Smooth muscle cell (in vitro differentiated cells): ENCODE data around the gene PLRG1. TPM values are rescaled to one million over a fixed set of nuclear protein-coding genes. Genes with fewer than 3 reads are reported as not detected.

Source experiments
- DNase-seq: peaks from one replicate; lab custom pipeline; 2025; ENCODE audit not compliant: unreplicated experiment; lab: John Stamatoyannopoulos, UW
- H2AFZ ChIP-seq: fragments of 200-600 bp; sonication (generic); 2 replicates; pipeline ENCODE4 v1.6.0; 2016; ENCODE audit warnings: antibody characterized with exemption, low read depth, mild to moderate bottlenecking
- H3F3A ChIP-seq: fragments of 200-600 bp; sonication (generic); 2 replicates; pipeline ENCODE4 v1.6.0; 2017; ENCODE audit warnings: antibody characterized with exemption, low read depth
- H3K27ac ChIP-seq: fragments of 200-600 bp; sonication (generic); 2 replicates; pipeline ENCODE4 v1.5.1; 2016; ENCODE audit warnings: low read depth, mild to moderate bottlenecking
- H3K27me3 ChIP-seq: fragments of 200-600 bp; sonication (generic); 2 replicates; pipeline ENCODE4 v1.6.1; 2016; ENCODE audit warnings: low read depth, mild to moderate bottlenecking
- H3K36me3 ChIP-seq: fragments of 200-600 bp; sonication (generic); 2 replicates; pipeline ENCODE4 v1.5.1; 2016; ENCODE audit warnings: low read depth
- H3K4me1 ChIP-seq: fragments of 200-600 bp; sonication (generic); 2 replicates; pipeline ENCODE4 v1.5.1; 2016; ENCODE audit warnings: low read depth
- H3K4me2 ChIP-seq: fragments of 200-600 bp; sonication (generic); 2 replicates; pipeline ENCODE4 v1.6.0; 2016; ENCODE audit warnings: mild to moderate bottlenecking
- H3K4me3 ChIP-seq: fragments of 200-600 bp; sonication (generic); 2 replicates; pipeline ENCODE4 v1.5.1; 2016; ENCODE audit warnings: mild to moderate bottlenecking
- H3K79me2 ChIP-seq: fragments of 200-600 bp; sonication (generic); 2 replicates; pipeline ENCODE4 v1.6.0; 2016; ENCODE audit warnings: low read depth, mild to moderate bottlenecking
- H3K9ac ChIP-seq: fragments of 200-600 bp; sonication (generic); 2 replicates; pipeline ENCODE4 v1.6.0; 2016; ENCODE audit warnings: low read depth
- H3K9me3 ChIP-seq: fragments of 200-600 bp; sonication (generic); replicated peaks from 2 replicates; pipeline ENCODE4 v1.5.1; 2016; ENCODE audit warnings: low read depth
- H4K20me1 ChIP-seq: fragments of 200-600 bp; sonication (generic); 2 replicates; pipeline ENCODE4 v1.6.0; 2016; ENCODE audit warnings: low read depth
- CTCF ChIP-seq: fragments of 200-600 bp; sonication (generic); IDR thresholded peaks from 2 replicates; pipeline ENCODE4 v1.5.1; 2017; ENCODE audit warnings: borderline replicate concordance, mild to moderate bottlenecking, antibody characterized with exemption; ENCODE audit not compliant: insufficient read depth, poor library complexity, severe bottlenecking
- WGBS: methylation state at CpG from one replicate; pipeline ENCODE4 v1.1.7; 2016; ENCODE audit warnings: low lambda C conversion rate; 5-methylcytosine and 5-hydroxymethylcytosine counted together
- polyA plus RNA-seq: library from polyadenylated mRNA; unstranded; fragments of >200 nt; fragmentation: Nextera tagmentation; extraction: Ambion mirVana; gene quantifications from 2 replicates; pipeline ENCODE4 v1.2.1, GENCODE V29; 2016
- total RNA-seq: library from RNA; depleted of rRNA; stranded (reverse); fragments of >200 nt; gene quantifications from 2 replicates; pipeline ENCODE4 v1.2.3, GENCODE V29; 2014

Gene PLRG1
- total and polyA plus RNA-seq, 2 experiments from 2014 or later: 66.2 to 88.1 TPM

DNA sequence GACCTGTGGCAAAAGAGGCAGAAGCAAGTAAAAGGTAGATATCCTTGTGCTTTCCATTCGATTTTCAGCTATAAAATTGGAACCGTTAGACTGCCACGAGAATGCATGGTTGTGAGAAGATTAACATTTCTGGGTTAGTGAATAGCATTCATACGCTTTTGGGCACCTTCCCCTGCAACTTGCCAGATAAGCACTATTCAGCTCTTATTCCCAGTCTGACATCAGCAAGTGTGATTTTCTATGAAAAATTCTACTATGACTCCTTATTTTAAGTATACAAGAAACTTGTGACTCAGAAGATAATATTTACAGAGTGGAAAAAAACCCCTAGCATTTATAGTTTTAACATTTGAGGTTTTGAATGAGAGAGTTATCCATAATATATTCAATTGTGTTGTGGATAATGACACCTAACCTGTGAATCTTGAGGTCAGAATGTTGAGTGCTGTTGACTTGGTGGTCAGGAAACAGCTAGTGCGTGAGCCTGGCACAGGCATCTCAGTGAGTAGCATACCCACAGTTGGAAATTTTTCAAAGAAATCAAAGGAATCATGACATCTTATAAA lies 16.5 kb upstream of the PLRG1 start:
- Histone ChIP-seq H3K36me3 (no peaks in the 10 kb centered on the region), H4K20me1 (no peaks in the 10 kb centered on the region), H3K79me2 (no peaks in the 10 kb centered on the region), H3K4me3 (no peak overlapping the region), H3K9ac (no peak overlapping the region), H3F3A (no peaks in the 10 kb centered on the region), H3K9me3 (no peaks in the 10 kb centered on the region), H3K27me3 (no peaks in the 10 kb centered on the region), H2AFZ (no peak overlapping the region), H3K4me2 (no peak overlapping the region), H3K27ac (no peak overlapping the region), H3K4me1 (no peaks in the 10 kb centered on the region)
- 85% methylated on average over 5 of the region's 5 CpGs for WGBS
- DNase-seq: no peak
- no peak for TF ChIP-seq CTCF

DNA sequence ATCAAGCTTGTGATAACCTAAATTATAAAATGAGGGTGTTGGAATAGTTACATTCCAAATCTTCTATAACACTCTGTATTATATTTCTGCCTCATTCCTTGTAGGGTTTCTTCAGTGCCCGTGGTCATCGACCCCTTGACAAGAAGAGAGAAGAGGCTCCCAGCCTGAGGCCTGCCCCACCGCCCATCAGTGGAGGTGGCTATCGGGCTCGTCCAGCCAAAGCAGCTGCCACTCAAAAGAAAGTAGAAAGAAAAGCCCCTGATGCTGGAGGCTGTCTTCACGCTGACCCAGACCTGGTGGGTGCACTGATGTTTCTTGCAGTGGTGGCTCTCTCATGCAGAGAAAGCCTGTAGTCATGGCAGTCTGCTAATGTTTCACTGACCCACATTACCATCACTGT lies 15.5 kb upstream of the PLRG1 start:
- H3K27ac ChIP-seq: no peak overlapping the region
- H3F3A ChIP-seq: no peaks in the 10 kb centered on the region
- no peak overlapping the region for H2AFZ ChIP-seq
- no peak for TF ChIP-seq CTCF
- no peaks in the 10 kb centered on the region for H3K79me2 ChIP-seq
- no peak overlapping the region for H3K4me2 ChIP-seq
- H3K27me3 ChIP-seq: no peaks in the 10 kb centered on the region
- no peaks in the 10 kb centered on the region for H3K4me1 ChIP-seq
- H3K4me3 ChIP-seq: peak overlapping the region; percentile 38
- H4K20me1 ChIP-seq: no peaks in the 10 kb centered on the region
- no peaks in the 10 kb centered on the region for H3K36me3 ChIP-seq
- DNase-seq: no peak
- H3K9ac ChIP-seq: no peak overlapping the region
- H3K9me3 ChIP-seq: no peaks in the 10 kb centered on the region
- 91% methylated on average over 6 of the region's 6 CpGs for WGBS

GRCh38 chr4:154564311-154564710 lies 14.1 kb upstream of the PLRG1 start:
- H3K4me3 ChIP-seq: peak overlapping the region; percentile 38
- H3K27ac ChIP-seq: no peak overlapping the region
- no peaks in the 10 kb centered on the region for H3K9me3 ChIP-seq
- H3K36me3 ChIP-seq: no peaks in the 10 kb centered on the region
- no peaks in the 10 kb centered on the region for H3K4me1 ChIP-seq
- H3F3A ChIP-seq: no peaks in the 10 kb centered on the region
- H4K20me1 ChIP-seq: no peaks in the 10 kb centered on the region
- DNase-seq: no peak
- WGBS: 93% methylated on average over 1 of the region's 1 CpG
- H3K79me2 ChIP-seq: no peaks in the 10 kb centered on the region
- H3K27me3 ChIP-seq: no peaks in the 10 kb centered on the region
- H3K4me2 ChIP-seq: no peak overlapping the region
- no peak overlapping the region for H2AFZ ChIP-seq
- no peak for TF ChIP-seq CTCF
- no peak overlapping the region for H3K9ac ChIP-seq

GRCh38 chr4:154562697-154563254 lies 12.6 kb upstream of the PLRG1 start, which contains the start of gene FGB:
Gene FGB (plus strand): TSS chr4:154563011. CDS start chr4:154563019, 8 bp downstream.
- TF ChIP-seq CTCF: no peak
- H4K20me1 ChIP-seq: no peaks in the 10 kb centered on the region
- H3F3A ChIP-seq: no peaks in the 10 kb centered on the region
- H3K4me1 ChIP-seq: no peaks in the 10 kb centered on the region
- peak within 1 kb of the TSS; percentile 38 for H3K4me3 ChIP-seq
- H3K27me3 ChIP-seq: no peaks in the 10 kb centered on the region
- no peak within 1 kb of the TSS for H2AFZ ChIP-seq
- no peaks in the 10 kb centered on the region for H3K9me3 ChIP-seq
- H3K4me2 ChIP-seq: no peak within 1 kb of the TSS
- H3K27ac ChIP-seq: no peak within 1 kb of the TSS
- H3K9ac ChIP-seq: no peak within 1 kb of the TSS
- no peaks in the 10 kb centered on the region for H3K79me2 ChIP-seq
- no peaks in the 10 kb centered on the region for H3K36me3 ChIP-seq
- WGBS: 74% methylated on average over 2 of the region's 2 CpGs
- no peak for DNase-seq
